Naive thymus-derived CD4-positive, alpha-beta T cell (primary cell): Measurements from ENCODE around the gene EIF2S1. TPM values are rescaled to one million over a fixed set of nuclear protein-coding genes. Genes with fewer than 3 reads are reported as not detected.

ENCODE experiments used
- ATAC-seq: fragments of 150-1000 bp; cut with Tn5 transposase; 2 replicates; pipeline ENCODE4 v1.10.0; 2021; ENCODE audit warnings: mild to moderate bottlenecking, moderate library complexity
- CTCF ChIA-PET: fragments of 350-600 bp; sonication (Branson Sonifier 250); formaldehyde crosslinking; loops from one replicate; lab custom pipeline; 2021; ENCODE audit warnings: antibody characterized with exemption; lab: Charles Lee
- POLR2A ChIA-PET: fragments of 350-600 bp; sonication (Branson Sonifier 250); formaldehyde crosslinking; loops from one replicate; lab custom pipeline; 2021; ENCODE audit warnings: antibody characterized with exemption, inconsistent platforms; lab: Charles Lee
- DNase-seq, 9 donors: peaks; one replicate each; pipeline versions ENCODE4 v3.0.0 to v3.0.0-alpha.2; 2020 to 2022; ENCODE audit warnings: mixed read lengths in 1 of 9
- H3K27ac ChIP-seq: one replicate; pipeline ENCODE4 v1.7.0; 2013; ENCODE audit warnings: mild to moderate bottlenecking, low read depth, low read length, moderate library complexity
- H3K27me3 ChIP-seq, 2 donors: one replicate each; pipeline ENCODE4 v1.7.0; 2013; ENCODE audit warnings: low read length in 2 of 2, mild to moderate bottlenecking in 2 of 2, moderate library complexity in 2 of 2; ENCODE audit not compliant: control insufficient read depth in 2 of 2, insufficient read depth in 2 of 2
- H3K36me3 ChIP-seq, 3 experiments: 1 replicate in 2 of 3; 2 replicates in 1 of 3; pipeline ENCODE4 v1.7.0; 2013; ENCODE audit warnings: low read length in 3 of 3, mild to moderate bottlenecking in 3 of 3, moderate library complexity in 1 of 3; ENCODE audit not compliant: insufficient read depth in 3 of 3, control insufficient read depth in 2 of 3
- H3K4me1 ChIP-seq, 2 donors: one replicate each; pipeline ENCODE4 v1.7.0; 2013; ENCODE audit warnings: low read length in 2 of 2, mild to moderate bottlenecking in 2 of 2, moderate library complexity in 1 of 2; ENCODE audit not compliant: control insufficient read depth in 2 of 2, insufficient read depth in 2 of 2
- H3K4me3 ChIP-seq: 2 replicates; pipeline ENCODE4 v1.7.0; 2013; ENCODE audit warnings: mild to moderate bottlenecking, low read length
- H3K9me3 ChIP-seq, 3 experiments: 1 replicate in 2 of 3; 2 replicates in 1 of 3; pipeline ENCODE4 v1.7.0; 2013; ENCODE audit warnings: low read length in 3 of 3; ENCODE audit not compliant: control insufficient read depth in 2 of 3
- H3K27ac Mint-ChIP-seq, 9 donors: one replicate each; pipeline ENCODE4 v1.8.0; 2020 to 2022; ENCODE audit warnings: mixed read lengths in 9 of 9, mild to moderate bottlenecking in 8 of 9, moderate library complexity in 5 of 9, inconsistent platforms in 2 of 9
- H3K27me3 Mint-ChIP-seq, 5 donors: one replicate each; pipeline ENCODE4 v1.8.0; 2021 to 2022; ENCODE audit warnings: mixed read lengths in 5 of 5, mild to moderate bottlenecking in 1 of 5
- H3K36me3 Mint-ChIP-seq, 5 donors: one replicate each; pipeline ENCODE4 v1.8.0; 2020 to 2022; ENCODE audit warnings: mixed read lengths in 5 of 5, mild to moderate bottlenecking in 3 of 5, inconsistent platforms in 1 of 5
- H3K4me1 Mint-ChIP-seq, 7 donors: one replicate each; pipeline ENCODE4 v1.8.0; 2020 to 2022; ENCODE audit warnings: mixed read lengths in 7 of 7, mild to moderate bottlenecking in 3 of 7, inconsistent platforms in 1 of 7
- H3K4me3 Mint-ChIP-seq, 10 donors: one replicate each; pipeline ENCODE4 v1.8.0; 2020 to 2022; ENCODE audit warnings: mild to moderate bottlenecking in 10 of 10, mixed read lengths in 10 of 10, moderate library complexity in 6 of 10, inconsistent platforms in 2 of 10
- H3K9me3 Mint-ChIP-seq, 11 donors: one replicate each; pipeline ENCODE4 v1.8.0; 2020 to 2022; ENCODE audit warnings: mixed read lengths in 11 of 11, mild to moderate bottlenecking in 4 of 11, inconsistent platforms in 1 of 11, moderate library complexity in 1 of 11
- intact Hi-C, 2 donors: fragments of 100-400 bp; cut with micrococcal nuclease; formaldehyde crosslinking; loops; one replicate each; pipeline ENCODE4 v1.15.1; 2023
- polyA plus RNA-seq, 2 donors: library from polyadenylated mRNA; unstranded; fragments of 300-500 nt; fragmentation: Illumina TruSeq; gene quantifications; one replicate each; pipeline ENCODE4 v1.2.3, GENCODE V29; 2021
- total RNA-seq, 6 experiments: library from RNA in 5 of 6; stranded (reverse) in 5 of 6; gene quantifications; 1 replicate in 5 of 6; 2 replicates in 1 of 6; pipeline ENCODE4 v1.2.3 and lab custom pipeline; 2021 to 2026

EIF2S1 gene
- total and polyA plus RNA-seq, 7 experiments from 2014 or later: 41.4 to 115 (median 57.6) TPM

DNA sequence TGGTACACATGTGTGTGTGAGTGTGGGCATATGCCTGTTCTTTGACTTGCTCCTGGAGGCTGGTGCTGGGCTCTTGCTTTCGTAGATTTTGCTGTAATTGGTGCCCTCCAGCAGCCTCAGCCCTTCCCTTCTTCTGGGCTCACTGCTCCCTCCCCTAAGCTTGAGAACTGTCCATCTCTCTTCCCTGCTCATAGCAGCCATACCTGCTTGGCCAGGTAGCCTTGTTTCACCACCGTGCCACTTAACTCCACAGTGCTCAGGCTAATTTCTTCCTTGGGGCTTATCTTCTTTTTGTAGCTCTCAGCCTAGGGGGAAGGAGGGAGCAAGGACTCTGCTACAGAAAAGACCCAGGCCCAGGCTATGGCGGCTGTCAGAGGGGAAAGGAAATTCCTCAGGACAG is 32.0 kb downstream of the EIF2S1 start:
- no peaks in the 10 kb centered on the region for H3K36me3 ChIP-seq
- Mint-ChIP-seq H3K4me1 (peaks cover 0 to 23% (median 17%) of the 10 kb centered on the region in 7 donors), H3K27ac (peak overlapping the region in 2 of 9 donors; percentile 5 to 61), H3K9me3 (no peaks in the 10 kb centered on the region), H3K36me3 (peaks cover 0 to 16% (median 7%) of the 10 kb centered on the region in 5 donors), H3K4me3 (no peak overlapping the region), H3K27me3 (no peaks in the 10 kb centered on the region)
- ChIA-PET POLR2A (no interaction called here), CTCF (interaction anchor here (0.6 to 0.9 kb wide), 2 partner anchors 9 to 179 kb away, joined by 3 read pairs; no protein-coding TSS in a partner anchor)
- no peaks in the 10 kb centered on the region for H3K9me3 ChIP-seq
- intact Hi-C loops: no loop called here
- no peak overlapping the region for H3K4me3 ChIP-seq
- no peaks in the 10 kb centered on the region for H3K27me3 ChIP-seq
- no peak for ATAC-seq
- no peak for DNase-seq
- H3K27ac ChIP-seq: no peak overlapping the region
- no peaks in the 10 kb centered on the region for H3K4me1 ChIP-seq

DNA sequence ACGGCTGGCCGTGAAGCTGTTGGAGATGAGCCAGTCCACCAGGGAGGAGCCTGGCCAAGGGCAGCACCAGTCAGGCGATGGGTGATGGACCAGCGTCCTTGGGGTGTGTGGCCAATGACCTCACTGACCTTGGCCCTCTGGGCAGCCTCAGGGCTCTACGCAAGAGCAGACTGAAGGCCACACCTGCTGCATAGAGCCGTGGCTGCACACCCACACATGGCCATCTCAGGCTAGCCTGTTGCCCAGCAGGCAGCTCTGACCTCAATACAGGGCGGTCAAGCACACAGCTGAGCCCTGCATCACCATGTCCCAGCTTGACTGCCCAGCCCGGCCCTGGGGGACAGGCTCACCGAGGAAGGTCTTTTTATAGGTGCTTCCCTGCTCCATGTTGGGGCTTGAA is 32.7 kb downstream of the EIF2S1 start:
- ChIA-PET CTCF (no interaction called here), POLR2A (no interaction called here)
- H3K9me3 Mint-ChIP-seq: no peaks in the 10 kb centered on the region
- intact Hi-C loops: no loop called here
- Histone ChIP-seq H3K36me3 (no peaks in the 10 kb centered on the region), H3K4me3 (no peak overlapping the region), H3K9me3 (no peaks in the 10 kb centered on the region), H3K27ac (no peak overlapping the region), H3K4me1 (no peaks in the 10 kb centered on the region), H3K27me3 (no peaks in the 10 kb centered on the region)
- H3K27ac Mint-ChIP-seq: no peak overlapping the region
- H3K4me3 Mint-ChIP-seq: no peak overlapping the region
- no peaks in the 10 kb centered on the region for H3K27me3 Mint-ChIP-seq
- H3K36me3 Mint-ChIP-seq: peaks cover 0 to 10% (median 7%) of the 10 kb centered on the region in 5 donors
- DNase-seq: no peak
- H3K4me1 Mint-ChIP-seq: peaks cover 0 to 23% (median 17%) of the 10 kb centered on the region in 7 donors
- ATAC-seq: peak; percentile 9

GRCh38 chr14:67393689-67394088 is 33.6 kb downstream of the EIF2S1 start:
- Mint-ChIP-seq H3K27me3 (peaks cover 0 to 5% (median 0%) of the 10 kb centered on the region in 5 donors), H3K4me3 (no peak overlapping the region), H3K27ac (peak overlapping the region in 1 of 9 donors; percentile 37), H3K9me3 (no peaks in the 10 kb centered on the region), H3K4me1 (peaks cover 0 to 23% (median 17%) of the 10 kb centered on the region in 7 donors), H3K36me3 (peaks cover 0 to 10% (median 7%) of the 10 kb centered on the region in 5 donors)
- no peak overlapping the region for H3K27ac ChIP-seq
- H3K4me1 ChIP-seq: no peaks in the 10 kb centered on the region
- H3K4me3 ChIP-seq: no peak overlapping the region
- DNase-seq (no peak), ATAC-seq (no peak)
- no peaks in the 10 kb centered on the region for H3K36me3 ChIP-seq
- H3K9me3 ChIP-seq: no peaks in the 10 kb centered on the region
- ChIA-PET POLR2A (no interaction called here), CTCF (no interaction called here)
- H3K27me3 ChIP-seq: no peaks in the 10 kb centered on the region
- intact Hi-C loops: no loop called here

DNA sequence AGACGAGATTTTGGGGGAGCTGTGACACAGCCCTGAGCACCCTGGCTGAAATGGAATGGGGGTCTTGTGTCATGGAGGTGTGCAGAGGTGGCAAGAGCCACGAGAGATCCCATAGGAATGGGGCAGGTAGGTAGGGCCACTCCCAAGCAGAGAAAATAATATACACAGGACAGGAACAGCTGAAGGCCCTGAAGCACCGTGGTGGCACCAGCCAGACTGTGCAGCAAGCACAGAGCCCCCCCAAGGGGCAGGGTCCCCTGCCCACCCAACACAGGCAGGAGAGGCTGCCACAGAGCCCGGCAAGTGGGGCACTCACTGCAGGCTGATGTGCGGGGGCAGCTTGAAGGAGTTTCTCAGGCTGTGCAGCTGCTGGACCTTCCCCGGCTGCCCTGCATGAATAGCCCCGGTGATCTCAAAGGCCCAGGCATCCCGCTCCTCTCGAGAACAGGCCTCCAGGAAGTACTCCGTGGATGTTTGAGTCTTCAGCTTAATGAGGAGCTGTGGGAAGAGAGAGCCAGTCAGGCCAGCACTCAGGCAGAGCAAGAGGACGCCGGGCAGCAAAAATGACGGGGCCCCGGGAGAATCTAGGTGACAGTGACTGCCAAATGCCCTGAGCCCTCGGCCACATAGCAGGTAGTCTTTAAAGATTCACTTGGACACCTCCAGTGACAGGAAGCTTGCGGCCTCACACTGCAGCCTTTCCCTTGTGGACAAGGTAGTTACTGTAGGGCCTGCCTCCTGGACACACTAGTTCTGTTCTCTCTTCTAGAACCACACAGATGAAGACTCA is 35.2 kb downstream of the EIF2S1 start:
- Mint-ChIP-seq H3K27ac (no peak overlapping the region), H3K36me3 (peaks cover 0 to 10% (median 7%) of the 10 kb centered on the region in 5 donors), H3K27me3 (peaks cover 0 to 9% (median 0%) of the 10 kb centered on the region in 5 donors), H3K4me1 (peaks cover 0 to 20% (median 17%) of the 10 kb centered on the region in 7 donors), H3K4me3 (no peak overlapping the region), H3K9me3 (no peaks in the 10 kb centered on the region)
- ATAC-seq (no peak), DNase-seq (no peak)
- Histone ChIP-seq H3K36me3 (no peaks in the 10 kb centered on the region), H3K27me3 (no peaks in the 10 kb centered on the region), H3K4me1 (no peaks in the 10 kb centered on the region), H3K4me3 (no peak overlapping the region), H3K9me3 (no peaks in the 10 kb centered on the region), H3K27ac (no peak overlapping the region)
- POLR2A ChIA-PET: no interaction called here
- CTCF ChIA-PET: no interaction called here
- intact Hi-C loops: no loop called here

- Mint-ChIP-seq H3K36me3 (peaks cover 0 to 10% (median 7%) of the 10 kb centered on the region in 5 donors), H3K27me3 (peaks cover 0 to 9% (median 0%) of the 10 kb centered on the region in 5 donors), H3K9me3 (no peaks in the 10 kb centered on the region), H3K4me1 (peaks cover 0 to 16% (median 14%) of the 10 kb centered on the region in 7 donors), H3K27ac (no peak overlapping the region), H3K4me3 (no peak overlapping the region)
- Histone ChIP-seq H3K4me3 (no peak overlapping the region), H3K27me3 (no peaks in the 10 kb centered on the region), H3K9me3 (no peaks in the 10 kb centered on the region), H3K27ac (no peak overlapping the region), H3K36me3 (no peaks in the 10 kb centered on the region), H3K4me1 (no peaks in the 10 kb centered on the region)
- ATAC-seq (no peak), DNase-seq (no peak)
- ChIA-PET POLR2A (no interaction called here), CTCF (no interaction called here)
- intact Hi-C loops: no loop called here
These were observed 35.7 kb downstream of the EIF2S1 start for GRCh38 chr14:67395876-67396189.

- DNase-seq: no peak
- no peak overlapping the region for H3K27ac Mint-ChIP-seq
- ChIA-PET POLR2A (no interaction called here), CTCF (no interaction called here)
- ATAC-seq: no peak
- Histone ChIP-seq H3K4me1 (no peaks in the 10 kb centered on the region), H3K27ac (no peak overlapping the region), H3K4me3 (no peak overlapping the region), H3K27me3 (no peaks in the 10 kb centered on the region), H3K36me3 (no peaks in the 10 kb centered on the region), H3K9me3 (no peaks in the 10 kb centered on the region)
- H3K4me3 Mint-ChIP-seq: no peak overlapping the region
- intact Hi-C loops: no loop called here
- peaks cover 0 to 10% (median 7%) of the 10 kb centered on the region in 5 donors for H3K36me3 Mint-ChIP-seq
- H3K9me3 Mint-ChIP-seq: no peaks in the 10 kb centered on the region
- H3K27me3 Mint-ChIP-seq: peaks cover 0 to 9% (median 0%) of the 10 kb centered on the region in 5 donors
- peaks cover 0 to 9% (median 7%) of the 10 kb centered on the region in 7 donors for H3K4me1 Mint-ChIP-seq
These were observed 36.3 kb downstream of the EIF2S1 start for GRCh38 chr14:67396381-67396970.
